ENCODE measurements around the gene MIAT. TPM values are rescaled to one million over a fixed set of nuclear protein-coding genes. Genes with fewer than 3 reads are reported as not detected.
A peak's percentile ranks its signal among the peaks of the same experiment; 100 is the strongest.

The MIAT gene
- total RNA-seq, result 0.66 TPM
- long read RNA-seq, result 0 reads

DNA sequence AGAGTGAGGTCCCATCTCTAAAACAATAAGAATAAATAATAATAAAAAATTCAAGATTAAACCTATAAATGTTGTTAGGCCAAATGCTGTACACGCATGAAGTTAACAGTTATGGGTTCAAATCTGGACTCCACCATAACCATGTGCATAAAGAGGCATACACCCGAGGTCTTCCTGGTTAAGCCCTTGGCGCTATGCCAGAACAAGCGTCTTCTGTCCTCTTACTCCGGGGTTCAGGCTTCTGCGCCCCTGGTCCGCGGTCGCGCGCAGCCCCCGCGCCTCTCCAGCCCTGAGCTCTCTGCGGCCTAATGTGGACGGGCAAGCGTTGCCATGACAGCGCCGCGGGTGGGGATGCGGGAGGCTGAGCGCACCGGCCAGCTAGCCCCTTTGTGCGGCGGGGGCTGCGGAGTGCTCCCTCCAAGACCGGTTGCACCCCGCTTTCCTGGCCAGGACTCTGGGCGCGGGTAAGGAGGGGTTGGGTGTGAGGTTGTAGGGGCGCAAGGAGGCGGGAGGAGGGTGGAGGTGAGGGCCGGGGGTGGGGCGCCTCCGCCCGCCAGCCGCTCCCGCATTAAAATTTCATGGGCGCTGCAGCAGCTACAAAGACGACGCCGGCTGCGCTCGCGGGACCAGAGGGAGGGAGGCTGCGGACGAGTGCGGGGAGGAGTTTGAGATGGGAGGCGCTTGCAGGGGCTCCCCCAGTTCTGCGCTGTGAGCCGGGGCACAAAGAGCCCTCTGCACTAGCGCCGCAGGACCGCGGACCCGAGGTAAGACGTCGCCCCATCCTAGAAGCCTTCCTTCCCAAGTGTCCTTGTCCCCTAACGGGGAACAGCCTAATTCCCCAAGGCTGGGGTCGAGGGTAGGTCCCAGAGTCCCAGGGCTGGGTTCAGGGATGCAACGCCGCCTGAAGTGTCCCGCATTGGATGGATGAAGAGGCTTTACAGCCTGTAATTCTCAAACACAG is at the start of gene MIAT:
TSS of gene MIAT (plus strand) at position 698 of the 961 bp plus-strand sequence.
- no peak for DNase-seq
- H3K27me3 ChIP-seq (ENCODE audit: low read depth), result peaks cover 98% of the 10 kb centered on the region
- peaks cover 26% of the 10 kb centered on the region for H3K4me1 ChIP-seq
- no peaks in the 10 kb centered on the region for H3K36me3 ChIP-seq
- H3K27ac ChIP-seq (replicated peaks), result no peak within 1 kb of the TSS
- TF ChIP-seq, protein P1, sequence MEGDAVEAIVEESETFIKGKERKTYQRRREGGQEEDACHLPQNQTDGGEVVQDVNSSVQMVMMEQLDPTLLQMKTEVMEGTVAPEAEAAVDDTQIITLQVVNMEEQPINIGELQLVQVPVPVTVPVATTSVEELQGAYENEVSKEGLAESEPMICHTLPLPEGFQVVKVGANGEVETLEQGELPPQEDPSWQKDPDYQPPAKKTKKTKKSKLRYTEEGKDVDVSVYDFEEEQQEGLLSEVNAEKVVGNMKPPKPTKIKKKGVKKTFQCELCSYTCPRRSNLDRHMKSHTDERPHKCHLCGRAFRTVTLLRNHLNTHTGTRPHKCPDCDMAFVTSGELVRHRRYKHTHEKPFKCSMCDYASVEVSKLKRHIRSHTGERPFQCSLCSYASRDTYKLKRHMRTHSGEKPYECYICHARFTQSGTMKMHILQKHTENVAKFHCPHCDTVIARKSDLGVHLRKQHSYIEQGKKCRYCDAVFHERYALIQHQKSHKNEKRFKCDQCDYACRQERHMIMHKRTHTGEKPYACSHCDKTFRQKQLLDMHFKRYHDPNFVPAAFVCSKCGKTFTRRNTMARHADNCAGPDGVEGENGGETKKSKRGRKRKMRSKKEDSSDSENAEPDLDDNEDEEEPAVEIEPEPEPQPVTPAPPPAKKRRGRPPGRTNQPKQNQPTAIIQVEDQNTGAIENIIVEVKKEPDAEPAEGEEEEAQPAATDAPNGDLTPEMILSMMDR (IDR thresholded peaks at IDR 0.05; ENCODE audit: borderline replicate concordance), result no peak
- H3K9me3 ChIP-seq (replicated peaks), result no peaks in the 10 kb centered on the region
- intact Hi-C loops (cut with micrococcal nuclease), result no loop called here
- H3K4me3 ChIP-seq, result peak within 1 kb of the TSS; percentile 56

DNA sequence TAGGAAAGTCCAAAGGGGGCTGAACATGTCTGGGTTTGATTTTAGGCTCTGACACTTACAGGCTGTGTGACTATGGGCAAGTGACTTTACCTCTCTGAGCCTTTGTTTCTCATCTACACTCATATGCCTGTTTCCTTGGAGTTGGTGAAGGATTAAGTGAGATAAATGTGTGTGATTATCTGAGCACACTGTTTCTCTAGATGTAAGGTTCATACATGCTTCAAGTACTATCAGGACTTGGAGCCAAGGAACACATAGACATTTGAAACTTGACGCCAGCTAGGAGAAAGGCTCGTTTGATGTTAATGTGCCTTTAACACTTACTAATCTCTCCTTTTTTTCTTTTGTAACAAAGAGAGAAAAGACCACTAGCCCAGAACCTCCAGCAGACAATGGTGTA is 49.3 kb upstream of the MIAT start:
- Histone ChIP-seq H3K27me3 (ENCODE audit: low read depth) (peaks cover 12% of the 10 kb centered on the region), H3K9me3 (replicated peaks) (no peaks in the 10 kb centered on the region), H3K36me3 (no peaks in the 10 kb centered on the region), H3K27ac (replicated peaks) (no peak overlapping the region), H3K4me3 (no peak overlapping the region), H3K4me1 (no peaks in the 10 kb centered on the region)
- intact Hi-C loops (cut with micrococcal nuclease), result no loop called here
- no peak for DNase-seq
- TF ChIP-seq, protein P1 (IDR thresholded peaks at IDR 0.05; ENCODE audit: borderline replicate concordance), result no peak

DNA sequence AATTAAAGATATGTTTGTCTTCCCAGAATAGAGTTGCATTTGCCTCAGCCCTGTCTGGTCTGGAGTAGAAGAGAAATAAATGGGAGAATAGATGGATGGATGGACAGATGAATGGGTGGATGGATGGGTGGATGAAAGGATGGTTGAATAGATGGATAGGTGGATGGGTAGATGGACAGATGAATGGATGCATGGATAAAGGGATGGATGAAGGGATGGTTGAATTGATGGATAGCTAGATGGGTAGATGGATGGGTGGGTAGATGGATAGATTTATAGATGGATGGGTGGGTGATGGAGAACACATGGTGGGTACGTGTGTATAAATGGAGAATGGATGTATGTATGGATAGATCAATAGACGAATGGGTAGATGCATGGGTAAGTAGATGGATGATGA is 48.1 kb upstream of the MIAT start:
- Histone ChIP-seq H3K4me3 (no peak overlapping the region), H3K9me3 (replicated peaks) (no peaks in the 10 kb centered on the region), H3K27me3 (ENCODE audit: low read depth) (peaks cover 21% of the 10 kb centered on the region), H3K4me1 (peaks cover 3% of the 10 kb centered on the region), H3K36me3 (no peaks in the 10 kb centered on the region), H3K27ac (replicated peaks) (no peak overlapping the region)
- intact Hi-C loops (cut with micrococcal nuclease), result no loop called here
- no peak for DNase-seq
- TF ChIP-seq, protein P1 (IDR thresholded peaks at IDR 0.05; ENCODE audit: borderline replicate concordance), result no peak

DNA sequence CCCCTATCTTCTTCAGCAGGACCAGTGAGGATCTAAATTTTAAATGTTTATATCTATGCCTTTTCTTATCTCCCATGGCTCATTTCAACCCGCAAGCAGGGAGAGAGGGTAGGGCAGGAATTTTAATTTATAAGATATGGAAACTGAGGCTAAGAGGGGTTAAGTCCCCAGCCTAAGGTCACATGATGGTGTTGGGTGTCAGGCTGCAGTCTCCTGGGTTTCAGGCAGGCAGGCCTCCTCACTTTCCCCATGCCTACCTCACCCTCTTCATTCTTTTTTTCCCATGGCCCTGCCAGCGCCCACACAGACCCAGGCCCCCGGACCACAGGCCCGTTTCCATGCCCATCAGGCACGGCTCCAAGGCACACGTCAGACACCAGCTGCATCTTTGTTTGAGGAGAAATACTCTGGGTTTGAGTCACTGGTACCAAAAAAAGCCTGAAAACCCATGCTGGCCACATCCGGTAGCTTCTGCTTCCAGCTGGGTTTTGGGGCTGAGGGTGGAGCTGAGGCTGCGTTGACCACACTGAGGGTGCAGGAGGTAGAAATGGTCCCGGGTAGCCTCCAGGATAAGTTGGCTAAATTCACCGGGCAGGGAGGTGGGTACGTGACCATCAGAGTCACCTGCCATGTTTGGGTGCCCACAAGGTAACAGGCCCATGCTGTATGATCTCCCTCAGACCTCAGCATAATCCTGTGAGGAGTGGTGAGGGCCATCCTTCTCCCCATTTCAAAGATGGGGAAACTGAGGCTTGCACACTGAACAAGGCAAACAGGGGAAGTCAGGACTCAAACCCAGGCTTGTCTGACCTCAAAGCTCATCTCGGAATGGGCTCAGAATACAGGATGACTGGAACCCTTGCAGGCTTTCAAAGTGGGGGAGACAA is 47.1 kb upstream of the MIAT start:
- Histone ChIP-seq H3K27ac (replicated peaks) (no peak overlapping the region), H3K27me3 (ENCODE audit: low read depth) (peaks cover 30% of the 10 kb centered on the region), H3K4me3 (no peak overlapping the region), H3K9me3 (replicated peaks) (no peaks in the 10 kb centered on the region), H3K4me1 (peaks cover 3% of the 10 kb centered on the region), H3K36me3 (no peaks in the 10 kb centered on the region)
- peak; percentile 24 for DNase-seq
- intact Hi-C loops (cut with micrococcal nuclease), result no loop called here
- TF ChIP-seq, protein P1 (IDR thresholded peaks at IDR 0.05; ENCODE audit: borderline replicate concordance), result no peak

DNA sequence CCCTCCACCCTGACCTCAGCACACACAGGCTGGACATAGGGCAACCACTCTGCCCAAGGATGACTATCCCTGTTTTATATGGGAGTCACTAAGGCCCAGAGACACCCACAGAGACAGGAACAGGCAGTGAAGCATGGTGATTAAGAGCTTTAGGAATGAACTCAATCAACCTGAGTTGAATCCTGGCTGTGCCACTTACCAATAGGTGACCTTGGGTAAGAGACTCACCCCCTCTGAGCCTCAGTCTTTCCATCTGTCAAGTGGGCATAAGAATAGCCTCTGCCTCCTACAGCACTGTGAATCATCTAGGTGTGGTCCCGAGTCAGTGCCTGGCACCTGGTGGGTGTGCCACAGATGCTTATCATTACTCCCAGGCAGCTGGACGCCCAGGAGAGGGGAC is 46.4 kb upstream of the MIAT start:
- intact Hi-C loops (cut with micrococcal nuclease), result no loop called here
- no peak for DNase-seq
- TF ChIP-seq, protein P1 (IDR thresholded peaks at IDR 0.05; ENCODE audit: borderline replicate concordance), result no peak
- Histone ChIP-seq H3K36me3 (no peaks in the 10 kb centered on the region), H3K4me3 (no peak overlapping the region), H3K27ac (replicated peaks) (no peak overlapping the region), H3K9me3 (replicated peaks) (no peaks in the 10 kb centered on the region), H3K4me1 (peaks cover 3% of the 10 kb centered on the region), H3K27me3 (ENCODE audit: low read depth) (peaks cover 37% of the 10 kb centered on the region)

Data from left ventricle myocardium inferior (tissue), 1 donor.